HG03575 (cell line): Measurements from ENCODE around the gene PANX1.

ENCODE experiments used
- ATAC-seq: cut with Tn5 transposase; IDR thresholded peaks from one replicate; pipeline ENCODE4 v1.9.1; 2021; ENCODE audit not compliant: unreplicated experiment, insufficient number of reproducible peaks, low FRiP score; ENCODE audit errors: extremely low read depth

The PANX1 gene

GRCh38 chr11:94212898-94213297, 84.3 kb downstream of the PANX1 start:
- ATAC-seq = no peak

DNA sequence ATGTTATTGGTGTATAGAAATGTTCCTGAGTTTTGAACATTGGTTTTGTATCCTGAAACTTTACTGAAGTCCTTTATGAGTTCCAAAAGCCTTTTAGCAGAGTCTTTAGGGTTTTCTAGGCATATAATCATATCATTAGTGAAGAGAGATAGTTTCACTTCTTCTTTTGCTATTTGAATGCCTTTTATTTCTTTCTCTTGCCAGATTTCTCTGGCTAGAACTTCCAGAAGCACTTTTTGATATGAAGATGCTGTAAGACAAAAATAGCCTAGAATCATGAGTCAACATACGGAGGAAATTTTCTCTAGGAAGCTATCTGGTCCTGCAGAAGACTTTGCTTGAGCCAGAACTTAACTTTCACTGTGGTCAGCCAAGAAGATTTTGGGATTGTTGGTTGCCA, 89.1 kb downstream of the PANX1 start:
- no peak for ATAC-seq

GRCh38 chr11:94218372-94218771, 89.7 kb downstream of the PANX1 start:
- no peak for ATAC-seq

- ATAC-seq = no peak
These were observed 91.1 kb downstream of the PANX1 start for GRCh38 chr11:94219771-94220170.

DNA sequence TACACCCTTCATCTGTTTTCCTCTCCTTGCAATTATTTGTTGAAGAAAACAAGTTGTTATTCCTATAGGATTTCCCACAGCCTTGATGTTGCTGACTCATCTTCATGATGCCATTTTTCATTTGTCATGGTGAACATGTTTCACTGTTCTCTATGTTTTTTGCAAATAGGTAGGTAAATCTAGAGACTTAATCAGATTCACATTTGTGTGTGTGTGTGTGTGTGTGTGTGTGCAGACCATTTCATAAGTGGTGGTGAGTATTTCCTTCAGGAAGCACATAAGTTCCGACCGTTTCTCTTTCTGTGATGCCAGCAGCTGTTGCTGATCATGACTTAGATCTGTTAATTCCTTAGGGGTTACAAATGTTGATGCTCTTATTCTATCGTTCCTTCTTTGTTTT, 95.4 kb downstream of the PANX1 start:
- no peak for ATAC-seq
